GM12872 (cell line): Measurements from ENCODE around the gene SORBS1.

Experiments
- TF ChIP-seq, protein P1 (sequence below): IDR thresholded peaks from 3 replicates; pipeline ENCODE4 v1.5.1; 2011; ENCODE audit warnings: low read depth, mild to moderate bottlenecking, low read length, moderate library complexity; ENCODE audit not compliant: insufficient read depth

The SORBS1 gene

DNA sequence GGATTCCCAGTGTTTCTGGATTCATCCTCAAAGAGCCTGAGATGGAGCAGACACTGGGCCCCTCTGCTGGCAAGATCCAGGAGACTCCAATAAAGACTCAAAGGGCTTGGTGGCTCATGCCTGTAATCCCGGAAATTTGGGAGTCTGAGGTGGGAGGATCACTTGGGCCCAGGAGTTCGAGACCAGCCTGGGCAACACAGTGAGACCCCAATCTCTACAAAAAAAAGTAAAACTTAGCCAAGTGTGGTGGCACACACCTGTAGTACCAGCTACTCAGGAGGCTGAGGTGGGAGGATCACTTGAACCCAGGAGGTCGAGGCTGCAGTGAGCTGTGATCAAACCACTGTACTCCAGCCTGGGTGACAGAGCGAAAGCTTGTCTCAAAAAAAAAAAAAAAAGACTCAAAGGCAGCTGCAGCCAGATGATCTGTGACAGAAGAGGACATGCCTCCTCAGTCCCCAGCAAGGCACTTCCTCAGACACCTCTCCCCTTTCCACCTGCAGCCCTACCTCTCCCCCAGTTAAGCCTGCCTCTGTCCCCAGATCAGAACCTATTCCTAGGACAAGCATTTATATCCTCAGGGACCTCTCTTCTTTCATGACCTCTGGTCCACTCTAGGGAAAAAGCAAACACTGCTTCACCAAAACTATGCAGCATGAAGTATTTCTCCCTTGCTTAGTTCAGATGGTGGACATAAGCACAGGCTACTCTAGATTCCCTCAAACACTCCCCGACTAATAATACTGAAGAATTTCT is 298.2 kb downstream of the SORBS1 start:
- TF ChIP-seq, protein P1, sequence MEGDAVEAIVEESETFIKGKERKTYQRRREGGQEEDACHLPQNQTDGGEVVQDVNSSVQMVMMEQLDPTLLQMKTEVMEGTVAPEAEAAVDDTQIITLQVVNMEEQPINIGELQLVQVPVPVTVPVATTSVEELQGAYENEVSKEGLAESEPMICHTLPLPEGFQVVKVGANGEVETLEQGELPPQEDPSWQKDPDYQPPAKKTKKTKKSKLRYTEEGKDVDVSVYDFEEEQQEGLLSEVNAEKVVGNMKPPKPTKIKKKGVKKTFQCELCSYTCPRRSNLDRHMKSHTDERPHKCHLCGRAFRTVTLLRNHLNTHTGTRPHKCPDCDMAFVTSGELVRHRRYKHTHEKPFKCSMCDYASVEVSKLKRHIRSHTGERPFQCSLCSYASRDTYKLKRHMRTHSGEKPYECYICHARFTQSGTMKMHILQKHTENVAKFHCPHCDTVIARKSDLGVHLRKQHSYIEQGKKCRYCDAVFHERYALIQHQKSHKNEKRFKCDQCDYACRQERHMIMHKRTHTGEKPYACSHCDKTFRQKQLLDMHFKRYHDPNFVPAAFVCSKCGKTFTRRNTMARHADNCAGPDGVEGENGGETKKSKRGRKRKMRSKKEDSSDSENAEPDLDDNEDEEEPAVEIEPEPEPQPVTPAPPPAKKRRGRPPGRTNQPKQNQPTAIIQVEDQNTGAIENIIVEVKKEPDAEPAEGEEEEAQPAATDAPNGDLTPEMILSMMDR, result no peak

DNA sequence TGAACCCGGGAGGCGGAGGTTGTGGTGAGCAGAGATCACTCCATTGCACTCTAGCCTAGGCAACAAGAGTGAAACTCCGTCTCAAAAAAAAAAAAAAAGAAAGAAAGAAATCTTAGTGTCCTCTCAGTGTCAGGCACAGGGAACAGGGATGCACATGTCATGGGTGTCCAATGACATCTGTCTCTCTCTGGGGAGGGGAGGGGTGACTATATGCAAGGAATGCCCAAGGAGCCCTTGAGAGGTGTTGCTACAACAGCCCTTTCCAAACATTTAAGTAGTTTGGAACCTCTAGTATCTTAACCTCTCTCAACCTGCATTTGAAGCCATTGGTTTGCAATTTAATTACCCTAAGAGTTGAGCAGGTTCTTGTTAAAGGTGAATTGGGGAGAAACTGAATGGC is 299.2 kb downstream of the SORBS1 start:
- TF ChIP-seq, protein P1, result no peak
